HEK293T (cell line): ENCODE measurements around the gene ANKRD17.

Source experiments
- CTCF ChIA-PET: fragments of 350-600 bp; formaldehyde crosslinking; extraction: SDS; loops from one replicate; lab custom pipeline; 2021; ENCODE audit warnings: antibody characterized with exemption, inconsistent platforms; lab: Yijun Ruan, JAX
- POLR2A ChIA-PET: fragments of 350-600 bp; formaldehyde crosslinking; extraction: SDS; loops from one replicate; lab custom pipeline; 2020; ENCODE audit warnings: antibody characterized with exemption, inconsistent platforms; lab: Yijun Ruan, JAX
- DNase-seq: peaks from one replicate; pipeline ENCODE4 v3.0.0; 2012; ENCODE audit warnings: mixed read lengths; ENCODE audit errors: extremely low spot score
- ARNT ChIP-seq: fragments of 450-650 bp; IDR thresholded peaks from 2 replicates; pipeline ENCODE4 v1.6.1; 2017; ENCODE audit warnings: mild to moderate bottlenecking
- BHLHE40 ChIP-seq: fragments of 450-650 bp; IDR thresholded peaks from 2 replicates; pipeline ENCODE4 v1.6.1; 2016; ENCODE audit warnings: mild to moderate bottlenecking, moderate library complexity, borderline replicate concordance
- CTBP1 ChIP-seq: fragments of 450-650 bp; IDR thresholded peaks from 2 replicates; pipeline ENCODE4 v1.6.1; 2016; ENCODE audit warnings: borderline replicate concordance
- ELF4 ChIP-seq: fragments of 450-650 bp; IDR thresholded peaks from 2 replicates; pipeline ENCODE4 v1.6.1; 2017; ENCODE audit warnings: antibody characterized with exemption
- FOXA1 ChIP-seq: fragments of 450-650 bp; IDR thresholded peaks from 2 replicates; pipeline ENCODE4 v1.6.1; 2016; ENCODE audit warnings: mild to moderate bottlenecking
- FOXK2 ChIP-seq: fragments of 450-650 bp; IDR thresholded peaks from 2 replicates; pipeline ENCODE4 v1.6.1; 2016; ENCODE audit warnings: mild to moderate bottlenecking
- FOXM1 ChIP-seq: fragments of 450-650 bp; IDR thresholded peaks from 2 replicates; pipeline ENCODE4 v1.6.1; 2017; ENCODE audit warnings: mild to moderate bottlenecking, borderline replicate concordance
- HDGF ChIP-seq: fragments of 450-650 bp; IDR thresholded peaks from 2 replicates; pipeline ENCODE4 v1.6.1; 2017; ENCODE audit warnings: antibody characterized with exemption, borderline replicate concordance
- L3MBTL2 ChIP-seq: fragments of 450-650 bp; conservative IDR thresholded peaks from 2 replicates; pipeline ENCODE4 v1.6.1; 2016; ENCODE audit warnings: mild to moderate bottlenecking
- LEF1 ChIP-seq: fragments of 450-650 bp; IDR thresholded peaks from 2 replicates; pipeline ENCODE4 v1.6.1; 2017; ENCODE audit warnings: mild to moderate bottlenecking, borderline replicate concordance
- NFRKB ChIP-seq: fragments of 450-650 bp; IDR thresholded peaks from 2 replicates; pipeline ENCODE4 v1.6.1; 2016; ENCODE audit warnings: mild to moderate bottlenecking, moderate library complexity
- PKNOX1 ChIP-seq: fragments of 450-650 bp; IDR thresholded peaks from 2 replicates; pipeline ENCODE4 v1.6.1; 2016
- SP1 ChIP-seq: fragments of 450-650 bp; IDR thresholded peaks from 2 replicates; pipeline ENCODE4 v1.6.1; 2017
- SUZ12 ChIP-seq: fragments of 450-650 bp; IDR thresholded peaks from 2 replicates; pipeline ENCODE4 v1.6.1; 2016; ENCODE audit warnings: mild to moderate bottlenecking
- TARDBP ChIP-seq: fragments of 450-650 bp; IDR thresholded peaks from 2 replicates; pipeline ENCODE4 v1.6.1; 2016
- ZNF384 ChIP-seq: fragments of 450-650 bp; IDR thresholded peaks from 2 replicates; pipeline ENCODE4 v1.6.1; 2016

The ANKRD17 gene

GRCh38 chr4:73103799-73104503, 154.6 kb downstream of the ANKRD17 start:
- no peak for DNase-seq
- TF ChIP-seq CTBP1 (no peak), HDGF (no peak), FOXK2 (no peak), FOXA1 (no peak), LEF1 (no peak), ZNF384 (no peak), PKNOX1 (no peak), L3MBTL2 (no peak), SP1 (no peak), FOXM1 (no peak), TARDBP (no peak), NFRKB (no peak), ARNT (no peak)
- ChIA-PET CTCF (no interaction called here), POLR2A (no interaction called here)

- DNase-seq = no peak
- ChIA-PET POLR2A (no interaction called here), CTCF (no interaction called here)
- TF ChIP-seq FOXA1 (no peak), LEF1 (no peak), NFRKB (no peak), ZNF384 (no peak), SP1 (no peak), FOXK2 (no peak), HDGF (no peak), CTBP1 (no peak), BHLHE40 (no peak), ELF4 (no peak), PKNOX1 (no peak), SUZ12 (no peak), ARNT (no peak), FOXM1 (no peak), TARDBP (no peak), L3MBTL2 (no peak)
These were observed 159.5 kb downstream of the ANKRD17 start for GRCh38 chr4:73099143-73099542.

DNA sequence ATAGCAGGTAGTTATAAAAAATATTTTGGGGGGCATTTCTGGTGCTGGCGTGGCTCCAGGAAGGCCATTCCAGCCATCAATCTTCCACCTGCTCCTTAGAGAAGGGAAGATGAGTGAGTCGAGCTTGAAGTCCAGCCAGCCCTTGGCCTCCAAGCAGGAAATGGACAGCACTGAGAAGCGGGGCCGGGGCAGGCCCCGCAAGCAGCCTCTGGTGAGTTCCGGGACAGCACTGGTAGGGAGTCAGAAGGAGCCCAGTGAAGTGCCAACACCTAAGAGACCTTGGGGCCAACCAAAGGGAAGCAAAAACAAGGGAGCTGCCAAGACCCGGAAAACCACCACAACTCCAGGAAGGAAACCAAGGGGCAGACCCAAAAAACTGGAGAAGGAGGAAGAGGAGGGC, 159.9 kb downstream of the ANKRD17 start:
- no peak for TF ChIP-seq FOXK2
- TF ChIP-seq FOXM1 = no peak
- no peak for TF ChIP-seq BHLHE40
- TF ChIP-seq SUZ12 = no peak
- no peak for TF ChIP-seq CTBP1
- no peak for TF ChIP-seq PKNOX1
- ChIA-PET CTCF (no interaction called here), POLR2A (no interaction called here)
- DNase-seq = no peak

DNA sequence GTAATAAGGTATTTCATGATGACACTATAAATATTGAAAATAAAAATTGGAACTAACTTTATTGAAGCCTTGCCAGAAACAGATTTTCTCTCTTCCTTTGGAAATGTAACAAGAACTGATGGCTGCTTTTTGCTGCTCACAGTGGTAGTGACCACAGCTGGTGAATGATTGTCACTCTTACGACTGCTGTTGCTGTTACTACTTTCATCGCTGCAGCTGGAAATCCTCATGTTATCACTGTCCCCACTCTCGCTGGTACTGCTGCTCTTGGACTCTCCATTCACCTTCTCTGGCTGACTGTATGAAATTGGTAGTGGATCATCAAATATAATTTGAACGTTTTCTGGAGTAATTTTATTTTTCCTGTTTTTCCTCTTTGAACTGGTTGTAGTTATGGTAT, 160.6 kb downstream of the ANKRD17 start:
- DNase-seq = no peak
- no peak for TF ChIP-seq BHLHE40
- TF ChIP-seq FOXK2 = no peak
- no peak for TF ChIP-seq PKNOX1
- ChIA-PET CTCF (no interaction called here), POLR2A (no interaction called here)

DNA sequence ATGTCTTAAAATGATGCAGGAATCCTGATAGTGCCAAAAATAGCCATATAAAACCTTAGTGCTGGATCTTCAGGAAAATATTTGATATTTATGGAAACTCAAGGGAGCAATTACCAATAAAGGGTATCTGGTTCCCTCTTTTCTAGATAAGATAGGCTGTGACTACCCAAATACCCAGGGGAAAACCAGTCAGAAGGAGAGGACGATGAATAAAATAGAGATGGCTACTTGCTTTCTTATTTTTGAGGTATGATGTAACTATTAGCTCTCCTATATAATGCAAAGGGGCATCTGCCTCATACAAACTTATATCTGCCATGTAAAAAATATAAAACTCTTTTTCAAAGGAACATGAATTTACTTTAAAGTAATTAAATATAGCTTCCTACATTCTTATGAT, 165.7 kb downstream of the ANKRD17 start:
- CTCF ChIA-PET = no interaction called here
- TF ChIP-seq ELF4 (no peak), HDGF (no peak), ZNF384 (no peak), PKNOX1 (no peak), SUZ12 (no peak)
- POLR2A ChIA-PET = no interaction called here
- no peak for DNase-seq

DNA sequence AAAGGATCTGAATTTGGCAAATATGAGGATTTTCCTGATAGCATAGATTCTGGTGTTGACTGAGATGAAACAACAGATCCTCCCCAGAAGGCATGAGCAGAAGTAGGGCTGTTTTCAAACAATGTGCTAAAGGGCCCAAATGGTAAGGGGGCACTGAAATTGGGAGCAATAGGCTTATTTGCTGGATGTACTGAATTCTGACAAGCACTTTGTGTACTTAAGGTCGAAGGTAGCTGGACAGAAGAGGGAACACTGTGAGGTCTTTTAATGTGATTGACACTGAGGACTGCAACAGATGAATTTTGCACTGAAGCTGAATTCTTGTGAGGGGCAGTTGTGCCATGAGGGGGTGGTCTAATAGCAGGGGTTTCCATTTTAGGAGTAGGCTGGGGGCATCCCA, 167.9 kb downstream of the ANKRD17 start:
- ChIA-PET POLR2A (no interaction called here), CTCF (no interaction called here)
- no peak for DNase-seq
- TF ChIP-seq ELF4 (no peak), FOXM1 (no peak), LEF1 (no peak), ARNT (no peak), BHLHE40 (no peak), PKNOX1 (no peak), HDGF (no peak), L3MBTL2 (no peak), SP1 (no peak), NFRKB (no peak), FOXK2 (no peak), CTBP1 (no peak), FOXA1 (no peak), SUZ12 (no peak), ZNF384 (no peak), TARDBP (no peak)
